M059J (cell line): Measurements from ENCODE around the gene CCDC85A. TPM values are rescaled to one million over a fixed set of nuclear protein-coding genes. Genes with fewer than 3 reads are reported as not detected.
"Not testable (repeated sequence)": the region's sequence is repeated elsewhere in the genome, so short reads cannot be mapped to it uniquely, and the experiment has no call there.

Experiments used
- DNase-seq: peaks from one replicate; pipeline ENCODE4 v3.0.0-alpha.2; 2012; ENCODE audit warnings: low read depth
- total RNA-seq: library from RNA; depleted of rRNA; stranded (reverse); fragments of >200 nt; shearing (Covaris generic); gene quantifications from 2 replicates; pipeline ENCODE4 v1.2.3, GENCODE V29; 2014; rRNA removed

Gene CCDC85A
- total RNA-seq = 10.2 and 23.3 TPM in 2 replicates

- DNase-seq = peak; percentile 88
These were observed at the start of gene CCDC85A for GRCh38 chr2:56183643-56184499. Gene CCDC85A (plus strand): TSS chr2:56183990. CDS start chr2:56184625, 635 bp downstream.

GRCh38 chr2:56134861-56135260 lies 48.9 kb upstream of the CCDC85A start:
- no peak for DNase-seq

GRCh38 chr2:56142497-56143061 lies 41.2 kb upstream of the CCDC85A start:
- not testable (repeated sequence) for DNase-seq

- no peak for DNase-seq
These were observed 35.9 kb upstream of the CCDC85A start for GRCh38 chr2:56147907-56148306.

DNA sequence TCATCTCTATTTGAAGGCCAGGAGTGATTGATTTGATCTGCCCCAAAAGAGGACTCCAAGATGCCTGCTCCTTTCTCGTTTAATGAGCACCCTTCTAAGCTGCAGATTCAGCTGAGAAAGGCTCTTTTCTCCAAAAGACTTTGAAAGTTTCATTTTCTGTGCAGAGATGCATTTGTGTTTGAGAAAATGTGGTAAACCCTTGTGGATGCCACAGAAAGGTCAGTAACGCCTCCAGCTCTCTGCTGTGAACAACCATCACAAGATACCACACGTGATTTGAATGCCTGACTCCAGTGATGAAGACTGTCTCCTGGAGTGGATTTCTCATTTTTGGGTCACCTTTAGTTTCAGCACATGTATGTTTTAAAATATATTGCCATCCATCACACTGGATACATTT lies 35.0 kb upstream of the CCDC85A start:
- no peak for DNase-seq

DNA sequence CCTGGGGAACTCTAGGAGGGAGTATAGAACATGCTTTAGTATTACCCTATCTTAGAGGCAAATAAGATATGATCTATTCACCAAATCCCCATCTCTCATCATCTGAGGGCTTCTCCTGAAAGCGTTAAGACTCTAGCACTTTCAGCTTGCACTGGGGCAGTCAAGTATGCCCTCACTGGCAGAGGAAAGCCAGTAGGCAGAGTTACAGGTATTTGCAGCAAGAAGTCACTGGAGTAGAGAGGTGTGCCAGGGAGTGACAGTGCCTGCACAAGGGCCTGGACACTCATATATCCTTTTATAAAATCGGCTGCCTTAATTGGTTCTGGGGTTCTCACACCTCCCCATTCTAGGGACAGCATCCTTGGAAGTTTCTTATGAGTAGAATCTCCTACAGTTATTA lies 31.9 kb upstream of the CCDC85A start:
- no peak for DNase-seq

GRCh38 chr2:56155188-56155587 lies 28.6 kb upstream of the CCDC85A start:
- no peak for DNase-seq

- not testable (repeated sequence) for DNase-seq
These were observed 23.9 kb upstream of the CCDC85A start for GRCh38 chr2:56159875-56160274.

- DNase-seq = peak; percentile 83
These were observed 15.9 kb upstream of the CCDC85A start for GRCh38 chr2:56167616-56168562.

DNA sequence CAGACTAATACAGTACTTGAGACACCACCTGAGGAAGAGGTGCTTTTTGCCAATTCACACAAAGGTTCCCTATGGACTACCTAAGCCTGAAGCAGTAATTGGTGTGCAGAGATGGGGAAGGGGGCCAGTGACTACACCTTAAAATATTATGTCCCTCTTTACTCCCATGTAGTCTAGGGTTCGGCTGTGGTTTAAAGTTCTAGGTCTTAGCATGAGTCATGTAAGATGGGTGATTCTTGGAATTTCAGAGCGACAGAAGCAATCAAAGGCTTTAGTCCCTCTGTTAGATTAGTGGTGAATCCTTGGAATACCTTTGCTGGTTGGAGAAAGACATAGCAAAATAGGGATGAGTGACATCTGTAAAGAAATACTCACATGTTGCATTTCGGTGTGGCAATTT lies 14.3 kb upstream of the CCDC85A start:
- DNase-seq = peak; percentile 65

DNA sequence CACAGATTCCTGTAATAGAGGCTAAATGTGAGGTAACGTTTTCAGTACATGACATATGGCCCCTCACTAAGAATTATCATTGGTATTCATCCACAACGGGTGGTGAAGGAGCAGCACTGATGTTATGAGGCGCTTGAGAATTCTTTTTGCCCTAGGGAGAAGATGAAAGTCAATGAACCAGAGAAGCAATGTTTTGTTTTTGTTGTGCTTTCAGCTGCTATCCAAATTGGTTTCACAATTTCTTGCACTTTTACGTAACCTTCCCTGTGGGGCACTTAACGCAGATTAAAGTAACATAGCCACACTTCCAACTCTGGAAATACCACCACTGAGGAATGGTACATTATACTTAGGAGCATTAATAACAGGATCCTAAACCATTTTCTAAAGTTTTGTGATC lies 13.3 kb upstream of the CCDC85A start:
- no peak for DNase-seq

- DNase-seq = no peak
These were observed 12.8 kb upstream of the CCDC85A start for GRCh38 chr2:56170988-56171387.

DNA sequence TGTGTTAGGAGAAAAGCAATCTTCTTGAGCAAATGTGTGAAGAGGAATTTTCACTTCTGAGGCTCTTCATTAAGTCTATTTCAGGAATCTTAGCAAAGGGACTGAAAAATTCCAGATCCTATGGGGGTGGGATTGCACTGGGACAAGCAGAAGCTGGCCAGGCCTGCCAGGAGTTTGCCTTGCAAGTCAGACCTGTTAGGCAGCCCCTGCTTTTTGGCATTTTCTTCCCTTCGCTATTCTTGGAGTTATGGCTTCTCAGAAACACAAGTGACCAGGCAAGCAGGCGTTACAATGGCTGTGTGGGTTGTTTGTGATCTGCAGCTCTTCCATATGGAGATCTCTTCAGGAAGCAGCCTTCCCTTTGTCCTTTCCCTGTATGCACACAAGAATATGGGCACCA lies 8.0 kb upstream of the CCDC85A start:
- DNase-seq = no peak

DNA sequence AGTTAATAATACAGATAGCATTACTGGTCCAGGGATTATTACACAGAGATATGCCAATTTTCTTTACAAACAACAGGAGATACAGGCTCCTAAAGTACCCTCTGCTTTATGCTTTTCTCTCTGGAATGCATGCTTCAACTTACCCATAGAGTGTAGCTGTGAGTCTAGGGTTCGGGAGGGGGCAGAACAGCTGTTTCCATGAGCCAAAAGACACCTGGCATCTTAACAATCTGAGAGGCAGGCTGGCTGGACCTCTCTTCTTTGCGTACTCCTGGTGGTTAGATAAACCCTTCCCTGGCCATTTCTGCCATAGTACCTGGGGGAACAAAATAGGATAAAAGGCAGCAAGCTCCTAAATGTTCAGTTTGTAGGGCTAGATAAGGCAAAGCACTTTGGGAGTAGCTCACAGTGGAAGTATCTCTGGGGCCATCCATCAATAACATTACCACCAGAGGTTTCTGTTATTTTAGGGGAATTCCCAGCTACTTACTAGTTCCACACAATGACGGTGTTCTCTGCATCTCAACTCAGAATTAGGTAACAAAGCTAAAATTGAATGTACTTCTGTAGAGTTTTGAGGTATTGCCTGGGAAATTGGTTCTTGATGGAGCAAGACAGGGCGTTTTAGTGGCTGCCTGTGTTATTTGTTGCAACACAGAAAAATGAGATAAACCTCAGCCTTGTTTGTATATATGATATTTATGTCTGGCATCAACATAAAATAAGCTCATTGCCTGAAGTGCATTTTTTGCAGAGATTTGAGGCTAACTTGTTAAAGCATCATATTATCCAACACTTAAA lies 6.2 kb upstream of the CCDC85A start:
- no peak for DNase-seq

DNA sequence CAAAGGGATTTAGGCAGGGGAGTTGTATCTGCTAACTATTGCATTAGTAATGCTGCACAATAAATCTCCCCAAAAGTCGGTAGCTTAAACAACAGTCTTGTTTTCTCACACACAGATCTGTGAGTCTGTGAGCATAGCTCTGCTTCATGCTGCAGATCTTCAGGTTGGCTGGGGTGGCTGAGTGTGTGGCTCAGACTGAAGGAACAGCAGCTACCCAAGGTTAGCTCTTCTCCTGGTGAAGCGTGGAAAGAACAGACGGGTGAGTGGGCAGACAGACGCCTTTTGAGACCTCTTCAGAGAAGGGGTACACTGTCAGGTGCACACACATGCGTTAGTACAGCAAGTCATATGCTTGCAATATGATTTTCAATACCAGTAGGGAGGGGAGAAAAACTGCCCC lies 3.9 kb upstream of the CCDC85A start:
- DNase-seq = no peak

GRCh38 chr2:56182420-56182819 lies 1.4 kb upstream of the CCDC85A start:
- peak; percentile 31 for DNase-seq

GRCh38 chr2:56184500-56185011 lies 766 bp downstream of the CCDC85A start:
- peak; percentile 53 for DNase-seq

DNA sequence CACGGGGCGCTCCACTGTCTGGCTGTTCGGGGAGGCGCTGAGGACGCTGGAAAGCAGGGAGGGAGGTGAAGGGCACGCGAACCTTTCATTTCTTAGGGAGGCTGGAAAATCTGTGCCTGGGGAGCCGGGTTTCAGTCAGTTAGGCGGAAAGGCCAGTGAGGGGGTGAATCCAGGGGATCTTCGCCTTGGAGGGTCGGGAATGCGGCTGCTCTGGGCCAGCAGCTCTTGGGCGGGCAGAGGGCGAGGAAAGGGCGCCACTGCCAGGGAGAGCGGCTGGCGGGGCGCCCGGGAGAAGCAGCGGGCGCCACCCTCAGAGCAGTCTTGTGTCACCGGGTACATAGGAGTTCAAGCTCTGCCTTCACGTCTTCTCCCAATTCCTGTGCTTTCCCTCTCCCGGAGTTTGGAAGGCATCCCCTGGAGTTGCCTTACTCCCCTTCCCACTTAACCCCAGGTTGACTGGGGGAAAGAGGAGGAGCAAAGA lies 1.4 kb downstream of the CCDC85A start:
- peak; percentile 62 for DNase-seq

- DNase-seq = peak; percentile 74
These were observed 1.8 kb downstream of the CCDC85A start for GRCh38 chr2:56185582-56186046.

DNA sequence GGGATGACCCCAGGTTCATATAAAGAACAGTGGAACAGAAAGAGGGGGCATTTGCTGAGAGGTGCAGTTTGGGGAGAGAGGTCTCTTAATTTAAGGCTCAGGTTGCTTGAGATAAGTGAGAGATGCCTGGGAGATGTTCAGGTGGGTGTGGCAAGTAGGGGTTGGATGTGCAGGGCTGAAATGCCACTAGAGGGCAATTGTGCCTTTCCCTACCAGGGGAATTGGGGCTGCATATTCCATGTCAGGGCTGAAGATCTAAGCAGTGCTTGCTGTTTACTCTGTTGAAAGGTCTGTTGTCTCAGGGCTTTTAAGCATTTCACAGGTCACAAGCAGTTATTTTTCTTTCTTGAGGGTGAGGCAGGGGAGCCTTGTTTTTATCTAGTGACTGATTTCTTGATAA lies 7.8 kb downstream of the CCDC85A start:
- DNase-seq = peak; percentile 70
